Body of pancreas (tissue), 4 donors: ENCODE measurements around the gene TNFAIP6. TPM values are rescaled to one million over a fixed set of nuclear protein-coding genes. Genes with fewer than 3 reads are reported as not detected.

Experiments used
- ATAC-seq: fragments of 150-250 bp; one replicate; pipeline ENCODE4 v1.9.1; 2016
- DNase-seq, 4 donors: peaks; one replicate each; pipeline ENCODE4 v3.0.0-alpha.2; 2019
- H3K27ac ChIP-seq, 4 donors: fragments of 200-600 bp; sonication (generic); 1 replicate in 3 of 4; 2 replicates in 1 of 4; pipeline versions ENCODE4 v1.5.1 to v1.6.1; 2016 to 2019; ENCODE audit warnings: mild to moderate bottlenecking in 1 of 4, mixed read lengths in 1 of 4, moderate library complexity in 1 of 4
- H3K27me3 ChIP-seq, 2 donors: fragments of 200-600 bp; sonication (generic); one replicate each; pipeline ENCODE4 v1.6.0; 2016; ENCODE audit warnings: mild to moderate bottlenecking in 1 of 2
- H3K36me3 ChIP-seq, 2 donors: fragments of 200-600 bp; sonication (generic); replicated peaks in 1 of 2; 2 replicates each; pipeline ENCODE4 v1.5.1; 2016; ENCODE audit warnings: low read depth in 2 of 2; ENCODE audit not compliant: insufficient read depth in 1 of 2
- H3K4me1 ChIP-seq: fragments of 200-600 bp; sonication (generic); one replicate; pipeline ENCODE4 v1.6.0; 2016
- H3K4me3 ChIP-seq, 2 donors: fragments of 200-600 bp; sonication (generic); 1 replicate in 1 of 2; 2 replicates in 1 of 2; pipeline ENCODE4 v1.5.1; 2016 to 2019
- H3K9me3 ChIP-seq, 3 donors: fragments of 200-600 bp; sonication (generic); 1 replicate in 2 of 3; 2 replicates in 1 of 3; pipeline ENCODE4 v1.5.1; 2016
- POLR2A ChIP-seq, 3 donors: fragments of 450-650 bp; IDR thresholded peaks; one replicate each; pipeline ENCODE4 v1.6.1; 2016; ENCODE audit warnings: antibody characterized with exemption in 3 of 3, mild to moderate bottlenecking in 2 of 3
- WGBS, 2 donors: methylation state at CpG; one replicate each; pipeline ENCODE4 v1.1.5; 2017; 5-methylcytosine and 5-hydroxymethylcytosine counted together
- intact Hi-C: fragments of 100-400 bp; cut with DNase I; formaldehyde crosslinking; loops from one replicate; pipeline ENCODE4 v1.15.1; 2023
- microRNA-seq, 2 donors: library from miRNA; unstranded; fragments of <30 nt; microRNA quantifications; one replicate each; pipeline ENCODE4, GENCODE V29; 2016; ENCODE audit warnings: borderline number of aligned reads in 2 of 2, borderline replicate concordance in 2 of 2
- small RNA-seq: library from RNA; depleted of rRNA; stranded (forward); fragments of <200 nt; gene quantifications from one replicate; pipeline ENCODE3, GENCODE V24; 2016
- total RNA-seq, 2 donors: library from RNA; depleted of rRNA; stranded (reverse); fragments of >200 nt; gene quantifications; one replicate each; pipeline ENCODE4 v1.1.0, GENCODE V29; 2016
- TF ChIP-seq, protein P1 (sequence below), 7 experiments: fragments of 450-650 bp in 4 of 7; fragments of 200-600 bp in 3 of 7; sonication (generic) in 3 of 7; IDR thresholded peaks; one replicate each; pipeline ENCODE4 v1.5.1; 2016 to 2019; ENCODE audit warnings: antibody characterized with exemption in 7 of 7

The TNFAIP6 gene
- total RNA-seq, 2 donors from 2014 or later: 5.3 TPM; not detected in 1

DNA sequence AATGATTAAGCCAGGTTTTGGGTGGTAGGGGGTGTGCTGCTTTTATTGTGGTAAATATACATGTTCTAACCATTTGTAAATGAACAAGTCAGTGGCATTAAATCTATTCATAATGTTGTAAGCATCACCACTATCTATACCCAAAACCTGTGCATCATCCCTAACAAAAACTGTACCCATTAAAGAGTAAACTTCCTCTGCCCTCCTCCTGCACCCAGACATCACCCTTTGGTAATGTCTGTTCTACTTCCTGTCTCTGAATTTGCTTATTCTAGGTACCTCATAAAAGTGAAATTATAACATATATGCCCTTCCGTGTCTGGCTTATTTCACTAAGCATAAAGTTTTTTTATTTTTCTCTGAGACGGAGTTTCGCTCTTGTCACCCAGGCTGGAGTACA lies 66.4 kb downstream of the TNFAIP6 start:
- 86 to 92% methylated on average over 3 of the region's 3 CpGs for WGBS, 2 donors
- H3K4me1 ChIP-seq: no peaks in the 10 kb centered on the region
- H3K27me3 ChIP-seq: no peaks in the 10 kb centered on the region
- intact Hi-C loops: no loop called here
- ATAC-seq: no peak
- no peak for DNase-seq
- no peaks in the 10 kb centered on the region for H3K9me3 ChIP-seq
- H3K36me3 ChIP-seq: peaks cover 8 to 21% of the 10 kb centered on the region in 2 donors
- TF ChIP-seq POLR2A (IDR thresholded peaks at IDR 0.05): no peak
- TF ChIP-seq, protein P1, sequence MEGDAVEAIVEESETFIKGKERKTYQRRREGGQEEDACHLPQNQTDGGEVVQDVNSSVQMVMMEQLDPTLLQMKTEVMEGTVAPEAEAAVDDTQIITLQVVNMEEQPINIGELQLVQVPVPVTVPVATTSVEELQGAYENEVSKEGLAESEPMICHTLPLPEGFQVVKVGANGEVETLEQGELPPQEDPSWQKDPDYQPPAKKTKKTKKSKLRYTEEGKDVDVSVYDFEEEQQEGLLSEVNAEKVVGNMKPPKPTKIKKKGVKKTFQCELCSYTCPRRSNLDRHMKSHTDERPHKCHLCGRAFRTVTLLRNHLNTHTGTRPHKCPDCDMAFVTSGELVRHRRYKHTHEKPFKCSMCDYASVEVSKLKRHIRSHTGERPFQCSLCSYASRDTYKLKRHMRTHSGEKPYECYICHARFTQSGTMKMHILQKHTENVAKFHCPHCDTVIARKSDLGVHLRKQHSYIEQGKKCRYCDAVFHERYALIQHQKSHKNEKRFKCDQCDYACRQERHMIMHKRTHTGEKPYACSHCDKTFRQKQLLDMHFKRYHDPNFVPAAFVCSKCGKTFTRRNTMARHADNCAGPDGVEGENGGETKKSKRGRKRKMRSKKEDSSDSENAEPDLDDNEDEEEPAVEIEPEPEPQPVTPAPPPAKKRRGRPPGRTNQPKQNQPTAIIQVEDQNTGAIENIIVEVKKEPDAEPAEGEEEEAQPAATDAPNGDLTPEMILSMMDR (IDR thresholded peaks at IDR 0.05): no peak
- H3K4me3 ChIP-seq: no peak overlapping the region
- no peak overlapping the region for H3K27ac ChIP-seq

Small RNA genes lying within 50 kb of the gene (microRNA-seq; reads per million reads assigned to microRNA genes)
- gene MIR4773-1 (0 reads per million in 2 donors), gene MIR4773-2 (0 reads per million in 2 donors)

Small RNA genes lying within 50 kb of the gene (small RNA-seq; reads per million reads assigned to genes)
- gene MIR4773-1: not detected
- gene RN7SL124P: not detected

Other genes starting within 250 kb of the TNFAIP6 start
- 1 to 10 TPM; 3.6 to 5.2 TPM for gene RBM43, start 95.7 kb upstream of the TNFAIP6 start, total RNA-seq
- 1 to 10 TPM; 4.2 to 7.9 TPM for gene NMI, start 67.9 kb upstream of the TNFAIP6 start, total RNA-seq
- gene RIF1, start 52.3 kb downstream of the TNFAIP6 start, total RNA-seq: 10 to 100 TPM; 22.6 to 38.2 TPM